Transverse colon (tissue), 4 donors: ENCODE results near the gene DYNLRB1. TPM values are rescaled to one million over a fixed set of nuclear protein-coding genes. Genes with fewer than 3 reads are reported as not detected.

Source experiments
- DNase-seq: peaks from one replicate; pipeline ENCODE4 v3.0.0-alpha.2; 2019
- H3K27ac ChIP-seq, 4 donors: fragments of 200-600 bp; sonication (generic); 2 replicates each; pipeline ENCODE4 v1.5.1; 2016 to 2018; ENCODE audit warnings: inconsistent platforms in 4 of 4
- H3K27me3 ChIP-seq: fragments of 200-600 bp; sonication (generic); 2 replicates; pipeline ENCODE4 v1.5.1; 2017; ENCODE audit warnings: inconsistent platforms
- H3K36me3 ChIP-seq, 4 donors: fragments of 200-600 bp; sonication (generic); 2 replicates each; pipeline ENCODE4 v1.5.1; 2017 to 2019; ENCODE audit warnings: inconsistent platforms in 4 of 4
- H3K4me1 ChIP-seq, 4 donors: fragments of 200-600 bp; sonication (generic); 2 replicates each; pipeline ENCODE4 v1.5.1; 2017 to 2020; ENCODE audit warnings: inconsistent platforms in 4 of 4
- H3K4me3 ChIP-seq, 4 donors: fragments of 200-600 bp; sonication (generic); 1 replicate in 1 of 4; 2 replicates in 3 of 4; pipeline versions ENCODE4 v1.5.1 to v1.6.1; 2017 to 2019; ENCODE audit warnings: inconsistent platforms in 4 of 4
- H3K9me3 ChIP-seq, 2 donors: fragments of 200-600 bp; sonication (generic); 2 replicates each; pipeline ENCODE4 v1.5.1; 2017 to 2019; ENCODE audit warnings: inconsistent platforms in 2 of 2
- CTCF ChIP-seq, 5 experiments: fragments of 200-600 bp in 3 of 5; fragments of 450-650 bp in 2 of 5; sonication (generic) in 3 of 5; IDR thresholded peaks; 1 replicate in 2 of 5; 2 replicates in 3 of 5; pipeline ENCODE4 v1.5.1; 2016 to 2017; ENCODE audit warnings: antibody characterized with exemption in 5 of 5, inconsistent platforms in 3 of 5, mild to moderate bottlenecking in 2 of 5, moderate library complexity in 1 of 5
- EP300 ChIP-seq: sonication (generic); formaldehyde crosslinking; IDR thresholded peaks from one replicate; pipeline ENCODE4 v1.6.1; 2017; ENCODE audit warnings: antibody characterized with exemption, low read depth
- POLR2A ChIP-seq: fragments of 450-650 bp; IDR thresholded peaks from one replicate; pipeline ENCODE4 v1.6.1; 2016; ENCODE audit warnings: antibody characterized with exemption, mild to moderate bottlenecking, moderate library complexity
- POLR2AphosphoS5 ChIP-seq, 3 donors: sonication (generic); formaldehyde crosslinking; IDR thresholded peaks; one replicate each; pipeline ENCODE4 v1.6.1; 2016; ENCODE audit warnings: antibody characterized with exemption in 3 of 3
- WGBS, 2 donors: methylation state at CpG; one replicate each; pipeline ENCODE4 v1.1.5; 2018; ENCODE audit warnings: low coverage in 1 of 2; 5-methylcytosine and 5-hydroxymethylcytosine counted together
- in situ Hi-C, 4 donors: fragments of 200-750 bp; cut with MboI; loops; one replicate each; pipeline versions ENCODE4 v1.15.0 to v1.15.1; 2017; ENCODE audit warnings: low sequenced_read_pairs in 3 of 4, low pct_ligation_motif_present in 1 of 4, low pct_unique_long_range_greater_than_20kb in 1 of 4
- intact Hi-C: fragments of 100-400 bp; cut with DNase I; formaldehyde crosslinking; loops from one replicate; pipeline ENCODE4 v1.15.1; 2023; ENCODE audit warnings: low total_unique reads
- total RNA-seq, 4 donors: library from RNA; depleted of rRNA; stranded (reverse); fragments of >200 nt; gene quantifications; one replicate each; pipeline ENCODE4 v1.1.0, GENCODE V29; 2016

The DYNLRB1 gene
- total RNA-seq, 4 donors from 2014 or later = 80.8 to 178 (median 120) TPM

DNA sequence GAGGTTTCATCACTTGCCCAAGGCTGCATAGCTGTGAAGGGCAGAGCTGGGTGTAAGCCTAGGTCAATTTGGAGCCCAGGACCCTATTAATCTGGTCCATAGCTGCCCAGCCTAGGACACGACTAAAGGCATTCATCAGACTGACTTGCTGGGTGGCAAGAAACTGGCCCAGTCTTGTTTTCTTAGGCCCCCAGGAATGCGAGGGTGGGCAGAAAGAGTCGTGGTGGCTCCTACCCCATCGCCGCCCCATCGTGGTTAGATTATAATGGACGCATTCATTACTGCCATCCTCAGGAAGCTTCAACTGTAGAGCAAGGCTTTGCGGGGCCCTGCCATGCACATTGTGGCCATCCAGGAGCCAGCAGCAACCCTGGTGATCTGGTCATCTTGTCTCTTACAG, 16.1 kb downstream of the DYNLRB1 start:
- Histone ChIP-seq H3K4me1 (peaks cover 5 to 19% (median 9%) of the 10 kb centered on the region in 4 donors), H3K4me3 (no peak overlapping the region), H3K27ac (no peak overlapping the region), H3K36me3 (peaks cover 0 to 50% (median 16%) of the 10 kb centered on the region in 4 donors), H3K27me3 (no peaks in the 10 kb centered on the region), H3K9me3 (no peaks in the 10 kb centered on the region)
- in situ Hi-C loops = no loop called here
- no peak for TF ChIP-seq POLR2A
- no peak for TF ChIP-seq CTCF (IDR thresholded peaks at IDR 0.05)
- TF ChIP-seq EP300 = no peak
- no peak for TF ChIP-seq POLR2AphosphoS5 (IDR thresholded peaks at IDR 0.05)
- 84% methylated on average over 8 of the region's 8 CpGs; no CpG with 5 or more reads in 1 of the 2 donors for WGBS, 2 donors
- intact Hi-C loops = no loop called here
- DNase-seq = no peak

DNA sequence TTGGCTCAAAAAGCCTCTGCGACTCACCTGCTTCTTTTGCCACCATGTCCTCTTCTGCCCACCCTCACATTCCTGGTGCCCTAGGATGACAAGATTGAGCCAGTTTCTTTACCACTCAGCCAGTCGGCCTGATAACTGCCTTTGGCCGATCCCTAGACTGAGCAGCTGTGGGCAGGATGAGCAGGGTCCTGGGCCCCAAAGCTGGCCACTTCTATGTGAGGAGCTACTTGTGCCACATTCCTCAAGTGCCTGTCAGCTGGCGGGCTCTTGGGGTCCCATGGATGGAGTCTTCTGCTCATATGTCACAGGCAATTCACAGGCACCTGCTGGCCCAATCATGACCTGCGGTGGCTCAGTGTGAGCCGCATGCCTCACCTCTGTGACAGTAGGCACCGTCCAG, 16.5 kb downstream of the DYNLRB1 start:
- DNase-seq = no peak
- no peak overlapping the region for H3K4me3 ChIP-seq
- H3K9me3 ChIP-seq = no peaks in the 10 kb centered on the region
- in situ Hi-C loops (no loop called here), intact Hi-C loops (no loop called here)
- TF ChIP-seq CTCF (IDR thresholded peaks at IDR 0.05) = no peak
- no peak for TF ChIP-seq EP300
- no peak for TF ChIP-seq POLR2AphosphoS5 (IDR thresholded peaks at IDR 0.05)
- no peak for TF ChIP-seq POLR2A
- H3K27me3 ChIP-seq = no peaks in the 10 kb centered on the region
- WGBS, 2 donors = 98 to 100% methylated on average over 2 to 7 of the region's 7 CpGs
- H3K36me3 ChIP-seq = peaks cover 0 to 49% (median 14%) of the 10 kb centered on the region in 4 donors
- H3K27ac ChIP-seq = no peak overlapping the region
- peaks cover 5 to 19% (median 9%) of the 10 kb centered on the region in 4 donors for H3K4me1 ChIP-seq

DNA sequence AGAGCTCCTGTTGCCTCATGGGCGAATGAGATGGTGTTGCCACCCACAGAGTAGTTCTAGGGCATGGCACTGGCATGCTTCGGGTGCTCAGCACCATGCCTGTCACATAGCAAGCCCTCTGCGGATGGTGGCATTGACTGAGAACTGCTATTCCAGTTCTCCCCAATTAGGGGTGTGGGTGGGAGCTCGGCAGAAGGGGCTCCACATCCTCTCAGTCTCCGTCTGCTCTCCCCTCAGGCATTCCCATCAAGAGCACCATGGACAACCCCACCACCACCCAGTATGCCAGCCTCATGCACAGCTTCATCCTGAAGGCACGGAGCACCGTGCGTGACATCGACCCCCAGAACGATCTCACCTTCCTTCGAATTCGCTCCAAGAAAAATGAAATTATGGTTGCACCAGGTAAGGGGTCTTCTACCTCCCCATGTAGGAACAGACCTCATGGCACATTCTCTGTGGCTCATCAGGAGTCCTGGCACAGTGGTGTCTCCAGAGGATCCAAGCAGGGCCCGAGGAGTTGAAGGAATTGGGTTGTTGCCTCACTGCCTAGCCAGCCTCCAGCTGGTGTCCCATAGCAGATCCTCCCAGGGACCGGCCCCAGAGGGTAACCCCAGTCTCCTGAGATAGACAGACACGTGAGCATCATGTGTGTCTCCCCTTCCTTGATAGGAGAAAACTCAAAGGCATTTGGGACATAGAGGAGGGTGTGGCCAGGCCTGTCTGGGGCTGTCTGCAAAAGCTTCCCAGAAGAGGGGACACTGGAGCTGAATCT, 18.4 kb downstream of the DYNLRB1 start:
- Histone ChIP-seq H3K27ac (no peak overlapping the region), H3K36me3 (peaks cover 0 to 51% (median 14%) of the 10 kb centered on the region in 4 donors), H3K9me3 (no peaks in the 10 kb centered on the region), H3K4me1 (peaks cover 0 to 9% (median 0%) of the 10 kb centered on the region in 4 donors), H3K27me3 (no peaks in the 10 kb centered on the region), H3K4me3 (no peak overlapping the region)
- in situ Hi-C loops = no loop called here
- no peak for DNase-seq
- WGBS, 2 donors = 95% methylated on average over 14 of the region's 15 CpGs; no CpG with 5 or more reads in 1 of the 2 donors
- intact Hi-C loops = no loop called here
- TF ChIP-seq EP300 = no peak

- WGBS, 2 donors = 94 to 95% methylated on average over 9 to 15 of the region's 15 CpGs
- no peak for TF ChIP-seq POLR2AphosphoS5 (IDR thresholded peaks at IDR 0.05)
- no peak for TF ChIP-seq POLR2A
- TF ChIP-seq EP300 = no peak
- TF ChIP-seq CTCF (IDR thresholded peaks at IDR 0.05) = no peak
- peaks cover 0 to 51% (median 13%) of the 10 kb centered on the region in 4 donors for H3K36me3 ChIP-seq
- peaks cover 0 to under 1% (median 0%) of the 10 kb centered on the region in 4 donors for H3K4me1 ChIP-seq
- H3K27ac ChIP-seq = no peak overlapping the region
- H3K27me3 ChIP-seq = no peaks in the 10 kb centered on the region
- H3K9me3 ChIP-seq = no peaks in the 10 kb centered on the region
- in situ Hi-C loops = no loop called here
- intact Hi-C loops = no loop called here
- no peak for DNase-seq
- no peak overlapping the region for H3K4me3 ChIP-seq
Measured at GRCh38 chr20:34535301-34535840, 19.1 kb downstream of the DYNLRB1 start.
